ENCODE measurements around the gene CCDC107.

DNA sequence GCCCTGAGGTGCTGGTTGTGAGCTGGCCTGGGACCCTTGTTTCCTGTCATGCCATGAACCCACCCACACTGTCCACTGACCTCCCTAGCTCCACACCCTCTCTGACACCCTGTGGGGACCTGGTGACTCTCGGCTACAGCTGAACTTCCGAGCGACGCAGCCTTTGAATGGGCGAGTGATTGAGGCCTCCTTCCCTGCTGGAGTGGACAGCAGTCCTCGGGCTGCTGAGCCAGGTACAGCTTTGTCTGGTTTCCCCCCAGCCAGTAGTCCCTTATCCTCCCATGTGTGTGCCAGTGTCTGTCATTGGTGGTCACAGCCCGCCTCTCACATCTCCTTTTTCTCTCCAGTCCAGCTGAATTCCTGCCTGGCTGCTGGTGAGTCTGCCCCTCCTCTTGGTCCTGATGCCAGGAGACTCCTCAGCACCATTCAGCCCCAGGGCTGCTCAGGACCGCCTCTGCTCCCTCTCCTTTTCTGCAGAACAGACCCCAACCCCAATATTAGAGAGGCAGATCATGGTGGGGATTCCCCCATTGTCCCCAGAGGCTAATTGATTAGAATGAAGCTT is 21.8 kb downstream of the CCDC107 start:
- TF ChIP-seq, protein P1, sequence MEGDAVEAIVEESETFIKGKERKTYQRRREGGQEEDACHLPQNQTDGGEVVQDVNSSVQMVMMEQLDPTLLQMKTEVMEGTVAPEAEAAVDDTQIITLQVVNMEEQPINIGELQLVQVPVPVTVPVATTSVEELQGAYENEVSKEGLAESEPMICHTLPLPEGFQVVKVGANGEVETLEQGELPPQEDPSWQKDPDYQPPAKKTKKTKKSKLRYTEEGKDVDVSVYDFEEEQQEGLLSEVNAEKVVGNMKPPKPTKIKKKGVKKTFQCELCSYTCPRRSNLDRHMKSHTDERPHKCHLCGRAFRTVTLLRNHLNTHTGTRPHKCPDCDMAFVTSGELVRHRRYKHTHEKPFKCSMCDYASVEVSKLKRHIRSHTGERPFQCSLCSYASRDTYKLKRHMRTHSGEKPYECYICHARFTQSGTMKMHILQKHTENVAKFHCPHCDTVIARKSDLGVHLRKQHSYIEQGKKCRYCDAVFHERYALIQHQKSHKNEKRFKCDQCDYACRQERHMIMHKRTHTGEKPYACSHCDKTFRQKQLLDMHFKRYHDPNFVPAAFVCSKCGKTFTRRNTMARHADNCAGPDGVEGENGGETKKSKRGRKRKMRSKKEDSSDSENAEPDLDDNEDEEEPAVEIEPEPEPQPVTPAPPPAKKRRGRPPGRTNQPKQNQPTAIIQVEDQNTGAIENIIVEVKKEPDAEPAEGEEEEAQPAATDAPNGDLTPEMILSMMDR (conservative IDR thresholded peaks at IDR 0.05; ENCODE audit: low read depth, low read length) = no peak
- TF ChIP-seq EZH2 (IDR thresholded peaks at IDR 0.05; ENCODE audit: low read length, unreplicated experiment) = no peak

Measured in PC-3 (cell line).